ENCODE results near the gene UBE2G2.

UBE2G2 gene, protein sequence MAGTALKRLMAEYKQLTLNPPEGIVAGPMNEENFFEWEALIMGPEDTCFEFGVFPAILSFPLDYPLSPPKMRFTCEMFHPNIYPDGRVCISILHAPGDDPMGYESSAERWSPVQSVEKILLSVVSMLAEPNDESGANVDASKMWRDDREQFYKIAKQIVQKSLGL

DNA sequence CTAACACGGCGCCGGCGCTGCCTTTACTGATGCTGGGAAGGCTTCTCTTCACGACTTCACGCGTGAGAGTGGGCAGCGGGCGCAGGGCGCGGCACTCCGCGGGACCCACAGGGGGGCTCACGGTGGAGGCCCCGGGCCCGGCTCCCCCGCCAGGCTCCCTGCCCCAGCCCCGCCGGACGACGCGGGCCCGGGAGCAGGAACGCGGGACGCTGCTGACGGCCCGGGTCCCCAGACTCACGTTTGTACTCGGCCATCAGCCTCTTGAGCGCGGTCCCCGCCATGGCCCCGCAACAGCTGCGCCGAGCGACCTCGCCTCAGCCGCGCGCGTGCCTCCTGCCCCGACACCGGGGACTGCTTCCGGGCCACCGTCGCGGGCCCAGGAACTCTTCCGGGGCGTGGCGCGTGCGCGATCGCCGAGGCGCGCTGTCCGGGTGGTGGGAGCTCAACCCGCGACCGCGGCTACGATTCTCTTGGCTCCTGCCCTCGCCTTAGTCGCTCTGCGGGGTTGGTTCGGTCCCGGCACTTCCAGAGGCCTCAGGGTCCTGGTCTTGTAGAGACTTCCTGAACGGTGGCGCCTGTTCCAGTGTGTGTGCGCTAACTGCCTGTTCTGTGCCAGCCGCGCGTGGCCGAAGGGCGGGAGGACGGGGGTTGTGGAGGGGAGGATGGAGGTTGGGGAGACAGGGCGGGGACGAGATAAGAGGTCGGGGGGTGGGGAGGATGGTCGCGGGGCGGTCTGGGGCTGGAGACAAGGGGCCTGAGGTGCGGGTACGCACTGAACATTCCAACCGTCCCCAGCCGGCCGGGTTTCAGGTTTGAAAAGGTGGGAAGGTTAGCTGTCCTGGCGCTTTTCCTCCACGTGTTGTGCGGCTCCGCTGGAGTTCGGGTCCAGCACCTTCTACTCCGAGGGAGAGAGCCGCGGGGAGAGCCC, at the start of gene UBE2G2:
UBE2G2 (minus strand) TSS at position 353 of the 928 bp plus-strand sequence; CDS start at position 281, 72 bp downstream.
- in situ Hi-C loops (cut with MboI; ENCODE audit: low sequenced_read_pairs) = no loop called here

DNA sequence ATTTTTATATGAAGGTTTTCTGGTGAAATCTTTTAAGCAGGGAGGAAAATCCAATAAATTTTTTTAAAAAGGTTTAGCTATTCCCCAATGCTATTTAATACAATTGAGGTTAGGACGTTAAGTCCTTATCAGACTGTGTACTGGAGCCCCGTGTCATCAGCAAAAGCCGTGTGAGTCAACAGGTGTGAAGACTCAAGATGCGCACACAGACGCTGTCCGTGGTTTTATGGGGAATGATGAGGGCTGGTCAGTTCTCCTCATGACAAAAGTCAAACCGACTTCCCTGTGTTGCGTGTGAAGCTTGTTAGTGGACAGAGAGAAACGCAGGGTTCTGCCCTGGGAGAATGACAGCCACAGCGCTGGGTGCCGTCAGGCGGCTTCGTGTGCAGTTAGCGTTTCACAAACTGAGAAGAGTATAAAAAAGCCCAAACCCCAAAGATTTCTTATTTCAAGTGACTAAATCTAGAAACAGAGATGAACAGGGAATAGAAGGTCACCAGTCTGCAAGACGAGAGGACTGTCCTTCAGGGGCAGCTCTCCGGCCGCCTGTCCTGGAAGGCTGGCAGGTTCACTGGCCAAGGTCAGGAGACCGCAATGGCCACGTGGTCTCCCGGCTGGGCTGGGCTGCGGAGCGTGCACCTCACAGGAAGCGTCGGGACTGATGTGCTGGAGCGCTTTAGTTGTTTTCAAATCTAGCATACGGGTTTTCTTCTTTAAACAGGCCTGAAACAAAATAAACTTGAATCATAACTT, 49.5 kb upstream of the UBE2G2 start:
- in situ Hi-C loops (cut with MboI; ENCODE audit: low sequenced_read_pairs) = no loop called here

DNA sequence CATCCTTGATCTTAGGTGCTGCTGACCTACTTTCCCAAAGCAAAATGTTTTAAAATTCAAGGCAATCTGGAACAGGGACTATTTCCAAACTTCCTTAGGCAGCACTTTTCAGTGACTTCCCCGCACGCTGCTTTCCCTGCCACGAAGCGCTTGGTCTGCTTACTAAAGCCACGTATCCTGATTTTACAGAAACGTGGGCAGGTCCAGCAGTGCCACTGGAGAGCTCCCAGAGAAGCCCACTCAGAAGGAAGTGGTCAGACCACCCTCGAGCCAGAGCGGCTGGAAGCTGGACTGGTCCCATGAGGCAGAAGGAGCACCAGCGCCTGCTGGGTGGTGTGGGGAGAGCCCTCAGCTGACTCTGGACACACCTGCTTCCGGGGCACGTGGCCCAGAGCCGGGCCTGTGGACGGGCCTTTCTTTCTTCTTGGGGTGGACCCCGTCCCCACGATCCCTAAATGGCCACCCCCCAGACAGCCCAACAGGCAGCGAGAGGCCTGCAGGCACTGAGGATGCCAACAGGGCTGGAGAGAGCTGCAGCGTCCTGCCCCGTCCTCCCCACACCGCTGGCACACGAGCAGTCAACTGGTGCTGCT, 48.7 kb upstream of the UBE2G2 start:
- in situ Hi-C loops (cut with MboI; ENCODE audit: low sequenced_read_pairs) = no loop called here

DNA sequence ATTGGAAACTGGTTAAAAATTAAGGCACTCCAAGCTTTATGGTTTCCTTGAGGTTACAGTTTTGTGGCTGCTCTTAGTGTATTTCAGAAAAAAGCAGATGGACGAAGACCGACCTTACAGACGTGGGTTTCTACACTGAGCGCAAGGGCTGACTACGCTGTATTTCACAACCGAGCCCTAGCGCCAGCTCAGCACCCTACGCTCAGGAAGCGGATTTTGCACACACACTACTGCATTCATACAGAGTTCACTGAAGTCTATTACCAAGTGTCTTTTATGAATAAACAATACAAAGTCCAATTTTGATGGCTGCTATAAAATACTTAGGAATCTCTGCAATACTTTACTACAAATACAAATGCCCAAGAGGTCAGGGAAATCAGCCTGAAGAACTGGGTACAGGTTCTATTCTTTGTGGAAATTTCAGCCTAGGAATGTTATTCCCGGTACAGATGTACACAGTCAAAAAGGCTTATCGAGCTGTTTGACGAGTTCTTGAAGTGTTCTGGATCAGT, 48.1 kb upstream of the UBE2G2 start:
- in situ Hi-C loops (cut with MboI; ENCODE audit: low sequenced_read_pairs) = no loop called here

DNA sequence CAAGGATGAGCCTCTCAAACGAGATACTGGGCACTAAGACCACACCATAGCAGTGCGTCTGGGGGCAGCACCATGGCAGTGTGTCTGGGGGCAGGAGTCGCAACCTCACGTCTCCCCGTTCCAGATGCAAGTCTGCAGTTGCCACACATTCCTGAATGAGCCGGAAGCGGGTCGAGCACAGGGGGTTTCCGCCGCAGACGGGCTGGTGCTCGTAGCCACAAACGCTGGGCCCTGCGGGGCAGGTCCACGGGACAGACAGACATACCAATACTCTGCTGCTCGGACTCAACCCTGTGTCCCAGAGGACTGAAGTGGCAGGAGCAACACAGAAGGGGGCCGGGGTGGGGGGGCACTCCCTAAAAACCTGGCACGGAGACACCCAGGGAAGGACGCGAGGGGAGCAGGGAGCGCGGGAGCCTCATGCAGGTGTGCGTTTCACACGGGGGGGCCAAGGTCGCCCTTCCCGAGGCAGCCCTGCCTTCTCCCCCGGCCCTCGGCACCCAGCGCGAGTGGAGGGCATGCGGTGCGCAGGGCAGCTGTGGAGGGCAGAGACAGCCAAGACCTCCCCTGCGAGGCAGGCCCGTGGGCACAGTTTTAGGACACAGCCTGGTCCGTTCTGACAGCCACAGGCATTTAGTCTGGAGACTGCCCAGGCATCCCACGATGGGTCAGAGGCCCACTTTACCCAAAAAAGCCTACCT, 47.4 kb upstream of the UBE2G2 start:
- in situ Hi-C loops (cut with MboI; ENCODE audit: low sequenced_read_pairs) = no loop called here

DNA sequence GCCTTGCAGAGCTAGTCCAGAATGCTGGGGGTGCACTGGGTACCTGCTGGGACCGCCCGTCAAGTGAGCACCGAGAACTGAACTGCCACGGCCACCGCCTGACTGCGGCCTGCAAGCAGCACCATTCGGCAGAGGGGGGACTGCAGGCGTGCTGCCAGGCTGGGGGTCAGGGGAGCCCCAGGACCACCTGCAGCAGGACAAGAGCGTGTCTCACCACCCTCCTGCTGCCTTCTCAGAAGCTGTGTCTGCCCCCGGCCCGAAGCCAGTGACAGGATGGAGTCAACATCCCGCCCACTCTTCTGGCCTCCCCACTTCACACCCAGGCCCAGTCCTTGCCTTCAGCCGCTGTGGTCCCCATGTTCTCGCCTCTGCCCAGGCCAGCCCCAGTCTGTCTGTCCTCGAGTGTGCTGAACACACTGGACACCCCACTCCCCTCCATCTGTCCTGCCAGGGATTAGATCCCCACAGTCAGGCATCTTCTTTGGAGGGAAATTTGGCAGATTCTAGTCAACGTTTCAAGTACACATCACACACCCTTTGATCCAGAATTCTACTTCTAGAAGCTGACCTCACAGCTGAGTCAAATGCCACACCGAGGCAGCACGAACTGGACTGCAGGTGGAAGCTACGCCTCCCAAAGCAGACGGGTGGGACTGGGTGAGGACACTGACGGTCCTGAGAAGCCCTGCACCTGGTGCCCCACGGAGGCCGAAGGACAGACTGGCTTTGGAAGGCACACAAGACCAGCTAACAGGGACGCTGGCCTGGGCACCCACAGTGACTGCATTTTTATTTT, 45.8 kb upstream of the UBE2G2 start:
- in situ Hi-C loops (cut with MboI; ENCODE audit: low sequenced_read_pairs) = no loop called here

DNA sequence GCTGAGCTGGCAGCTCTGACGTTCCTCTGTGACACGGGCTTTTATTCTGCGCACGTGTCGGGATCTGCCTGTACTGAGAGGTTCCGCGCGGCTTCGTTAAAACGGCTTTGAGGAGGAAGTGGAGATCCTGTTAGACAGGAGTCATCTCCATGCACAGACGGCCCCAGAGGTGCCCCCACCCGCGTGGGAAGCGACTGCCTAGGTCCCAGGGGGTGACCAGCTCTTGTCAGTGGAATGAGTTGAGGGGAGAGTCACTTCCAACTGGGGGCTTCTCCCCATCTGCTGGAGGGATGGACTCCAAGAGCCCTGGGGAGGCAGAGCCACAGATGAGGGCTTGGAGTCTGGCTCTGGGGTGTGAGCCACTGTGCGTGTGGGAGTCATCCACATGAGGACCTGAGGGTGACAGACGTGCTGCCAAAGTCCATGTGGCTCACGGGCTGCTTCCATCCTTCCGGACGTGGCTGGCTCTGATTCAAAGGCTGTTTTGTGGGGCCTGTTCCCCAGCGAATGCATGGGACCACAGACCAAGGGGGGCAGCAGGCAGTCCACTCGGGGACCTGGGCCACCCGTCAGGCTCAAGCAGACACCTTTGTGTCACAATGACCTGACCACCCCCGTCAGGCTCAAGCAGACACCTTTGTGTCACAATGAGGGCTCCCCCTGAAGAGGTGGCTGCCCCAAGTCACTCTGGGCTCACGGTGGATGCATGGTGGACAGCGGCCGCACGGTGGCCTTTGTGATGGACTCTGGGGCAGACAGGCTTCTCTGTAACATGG, 45.1 kb upstream of the UBE2G2 start:
- in situ Hi-C loops (cut with MboI; ENCODE audit: low sequenced_read_pairs) = no loop called here

DNA sequence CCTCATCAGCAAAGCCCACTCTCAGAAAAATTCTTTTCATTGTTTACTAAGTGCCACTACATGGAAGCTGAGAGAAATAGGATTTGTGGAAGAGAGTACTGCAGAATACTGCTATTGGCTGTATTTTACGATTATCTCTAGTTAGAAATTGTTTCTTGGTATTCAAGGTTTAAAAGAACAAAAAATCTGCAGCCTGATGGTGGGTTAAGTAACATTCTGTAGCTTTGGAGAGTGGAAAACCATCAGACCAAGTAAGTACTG, 44.5 kb upstream of the UBE2G2 start:
- in situ Hi-C loops (cut with MboI; ENCODE audit: low sequenced_read_pairs) = no loop called here

DNA sequence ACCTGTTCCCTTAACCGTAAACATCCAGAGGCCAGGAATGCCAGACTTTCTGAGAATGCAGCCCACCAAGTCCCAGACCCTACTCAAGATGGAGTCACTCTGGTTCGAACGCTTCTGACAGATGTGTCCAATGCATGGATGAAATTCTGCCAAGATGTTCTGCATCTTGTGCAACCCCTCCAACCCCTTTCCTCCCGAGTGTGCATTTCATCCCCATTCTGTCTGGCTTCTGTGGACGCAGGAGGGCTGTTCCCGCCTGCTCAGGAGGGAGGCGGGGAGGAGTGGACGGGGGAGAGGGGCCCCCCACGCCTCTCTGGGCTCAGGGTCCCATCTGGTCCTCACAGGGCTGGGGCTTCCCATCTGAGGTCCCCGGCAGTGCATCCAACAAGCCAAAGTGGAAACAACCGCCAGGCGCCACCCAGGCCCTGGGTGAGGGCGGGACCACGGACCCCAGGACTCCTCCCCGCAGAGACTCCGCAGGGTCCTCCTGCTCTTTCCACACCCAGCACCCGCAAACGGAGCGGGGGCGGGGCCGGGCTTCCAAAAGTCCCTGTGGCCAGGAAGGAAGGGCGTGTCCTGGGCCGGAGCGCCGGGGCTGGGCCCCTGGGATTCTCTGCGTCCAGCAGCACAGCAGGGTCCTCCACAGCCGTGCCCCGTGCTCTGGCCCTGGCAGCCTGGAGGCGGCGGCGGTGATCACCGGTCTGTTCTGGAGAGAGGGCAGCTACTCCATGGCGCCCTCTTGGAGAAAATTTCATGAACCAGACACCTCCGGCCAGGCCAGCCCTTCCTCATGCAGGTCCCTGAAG, 44.0 kb upstream of the UBE2G2 start:
- in situ Hi-C loops (cut with MboI; ENCODE audit: low sequenced_read_pairs) = no loop called here

DNA sequence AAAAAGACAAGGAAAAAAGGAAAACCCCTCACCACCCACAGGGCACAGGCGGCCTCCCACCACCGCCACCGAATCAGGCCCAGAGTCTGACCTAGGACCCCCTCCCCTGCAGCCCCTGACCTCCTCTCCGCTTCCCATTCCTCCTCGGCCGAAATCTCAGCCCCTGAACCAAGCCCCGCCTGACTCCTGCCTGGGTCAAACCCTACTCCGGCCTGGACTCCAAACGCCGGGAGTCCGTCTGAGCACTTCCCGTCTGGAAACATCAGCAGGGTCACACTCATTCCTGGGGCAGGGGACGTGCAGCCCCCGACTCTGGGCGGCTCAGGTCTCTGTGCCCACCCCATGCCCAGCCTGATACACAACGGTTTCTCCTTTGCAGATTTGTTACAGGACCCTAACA, 42.6 kb upstream of the UBE2G2 start:
- in situ Hi-C loops (cut with MboI; ENCODE audit: low sequenced_read_pairs) = no loop called here

DNA sequence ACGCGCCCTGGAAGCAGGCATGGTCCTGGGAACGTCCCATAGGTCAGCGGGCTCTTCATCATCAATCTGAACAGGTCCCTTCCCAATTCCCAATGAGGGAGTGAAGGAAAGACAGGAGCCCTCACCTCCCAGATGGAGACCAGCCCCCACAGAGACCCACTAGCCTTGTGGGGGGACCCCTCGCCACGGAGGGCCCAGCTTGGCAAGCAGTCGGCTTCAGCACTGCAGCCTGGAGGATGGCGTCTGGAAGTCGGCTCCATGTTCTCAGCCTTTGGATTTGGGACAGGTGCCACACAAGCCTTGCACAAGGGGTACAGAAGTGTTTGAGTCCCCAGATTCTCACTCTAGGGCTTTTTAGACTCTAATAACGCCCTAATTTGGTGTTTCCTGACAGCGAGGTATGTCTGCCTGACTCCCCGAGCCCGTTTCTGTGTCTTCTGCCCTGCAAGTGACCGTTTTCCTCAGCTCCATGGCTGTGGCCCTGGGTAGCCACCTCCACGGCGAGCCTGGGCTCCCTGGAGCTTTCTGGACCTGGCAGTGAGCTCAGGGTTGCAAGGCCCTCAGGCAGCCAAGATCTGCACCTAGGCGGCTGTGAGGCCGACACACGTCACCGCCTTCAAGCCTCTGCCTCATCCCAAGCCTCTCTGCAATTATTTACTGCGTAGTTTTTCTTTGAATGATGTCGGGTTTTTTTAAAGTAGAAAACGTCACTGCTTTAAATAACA, 41.3 kb upstream of the UBE2G2 start:
- in situ Hi-C loops (cut with MboI; ENCODE audit: low sequenced_read_pairs) = no loop called here

DNA sequence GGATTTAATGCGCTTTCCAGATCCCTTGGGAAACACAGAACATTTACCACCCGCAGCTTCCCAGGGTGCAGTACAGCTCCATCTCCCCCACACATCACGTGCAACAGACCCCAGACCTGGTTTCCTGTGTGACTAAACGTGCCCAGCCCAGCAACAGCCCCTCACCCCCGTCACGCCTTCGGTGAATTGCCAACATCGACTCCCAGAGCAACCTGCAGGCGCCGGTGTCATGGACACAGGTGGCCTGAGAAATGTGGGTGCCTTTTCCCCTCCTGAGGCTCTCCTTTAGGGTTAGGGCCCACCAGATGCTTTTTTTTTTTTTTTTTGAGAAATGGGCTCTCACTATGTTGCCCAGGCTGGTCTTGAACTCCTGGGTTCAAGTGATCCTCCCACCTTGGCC, 40.5 kb upstream of the UBE2G2 start:
- in situ Hi-C loops (cut with MboI; ENCODE audit: low sequenced_read_pairs) = no loop called here

DNA sequence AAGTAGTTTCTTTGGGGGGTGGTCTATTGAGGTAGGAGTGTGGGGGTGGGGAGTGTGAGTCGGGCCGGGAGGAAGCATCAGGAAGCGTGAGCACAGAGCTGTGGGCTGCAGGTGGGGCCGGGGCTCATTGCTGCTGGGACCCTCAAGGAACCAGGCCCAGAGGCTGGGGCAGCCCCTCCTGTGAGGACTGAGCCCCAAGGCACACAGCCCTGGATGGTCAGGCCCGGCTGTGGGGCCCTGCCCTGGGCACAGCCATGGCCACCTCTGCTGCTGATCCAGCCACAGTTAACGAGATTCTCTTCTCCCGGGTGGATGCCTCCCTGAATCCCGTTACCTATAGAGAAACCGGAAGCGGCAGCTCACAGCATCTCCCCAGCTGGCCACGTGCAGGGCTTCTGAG, 39.2 kb upstream of the UBE2G2 start:
- in situ Hi-C loops (cut with MboI; ENCODE audit: low sequenced_read_pairs) = no loop called here

DNA sequence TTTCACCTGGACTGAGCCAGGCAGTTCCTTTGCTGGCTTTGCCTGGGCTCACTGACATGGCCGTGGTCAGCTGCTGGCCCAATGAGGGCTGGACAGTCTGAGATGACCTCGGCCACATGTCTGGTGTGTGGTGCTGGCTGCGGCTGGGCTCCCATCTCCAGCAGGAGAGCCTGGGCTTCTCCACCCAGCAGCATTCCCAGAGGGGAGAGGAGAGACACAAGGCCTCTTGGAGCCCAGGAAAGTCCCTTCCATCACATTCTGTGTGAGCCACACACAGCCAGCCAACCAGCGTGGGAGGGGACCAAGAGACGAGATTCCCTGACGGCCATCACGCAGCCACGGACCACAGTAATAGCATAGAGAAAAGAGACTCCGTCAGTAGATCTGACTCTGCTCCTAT, 37.3 kb upstream of the UBE2G2 start:
- in situ Hi-C loops (cut with MboI; ENCODE audit: low sequenced_read_pairs) = no loop called here

DNA sequence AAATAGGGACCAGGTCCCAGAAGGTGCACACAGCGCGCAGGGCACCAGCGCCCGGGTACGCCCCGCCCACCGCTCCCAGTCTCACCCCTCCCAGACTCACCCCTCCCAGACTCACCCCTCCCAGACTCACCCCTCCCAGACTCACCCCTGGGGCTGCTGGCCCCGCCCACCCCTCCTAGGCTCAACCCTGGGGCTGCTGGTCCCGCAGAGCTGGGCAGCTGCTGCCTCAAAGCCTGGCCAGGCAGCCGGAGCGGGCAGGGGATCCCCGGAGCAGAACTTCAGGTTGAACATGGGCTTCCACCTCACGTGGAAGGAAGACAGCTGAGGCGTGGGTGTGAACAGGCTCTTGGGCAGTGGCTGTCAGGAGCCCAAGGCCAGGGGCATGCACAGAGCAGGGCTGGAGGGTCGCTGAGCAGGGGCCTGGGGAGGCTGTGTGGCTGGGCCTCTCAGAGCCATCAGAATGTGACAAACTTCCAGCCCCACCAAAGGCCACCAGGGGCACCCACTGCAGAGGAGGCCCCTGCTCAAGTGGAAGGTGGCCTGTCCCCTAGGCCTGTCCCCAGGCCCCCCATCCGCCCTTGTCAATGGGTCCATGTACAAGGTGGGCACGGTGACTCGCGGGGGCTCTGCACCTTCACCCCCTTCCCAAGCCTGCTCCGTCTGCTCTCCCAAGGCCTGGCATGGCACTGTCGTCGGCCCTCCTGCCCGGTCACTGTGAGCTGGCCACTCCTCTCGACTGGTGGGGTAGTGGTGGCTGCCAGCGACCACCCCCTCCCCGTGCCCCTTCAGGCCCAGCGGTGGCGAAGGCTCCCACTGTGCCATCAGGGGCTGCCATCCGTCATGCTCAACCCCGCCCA, 36.6 kb upstream of the UBE2G2 start:
- in situ Hi-C loops (cut with MboI; ENCODE audit: low sequenced_read_pairs) = no loop called here

DNA sequence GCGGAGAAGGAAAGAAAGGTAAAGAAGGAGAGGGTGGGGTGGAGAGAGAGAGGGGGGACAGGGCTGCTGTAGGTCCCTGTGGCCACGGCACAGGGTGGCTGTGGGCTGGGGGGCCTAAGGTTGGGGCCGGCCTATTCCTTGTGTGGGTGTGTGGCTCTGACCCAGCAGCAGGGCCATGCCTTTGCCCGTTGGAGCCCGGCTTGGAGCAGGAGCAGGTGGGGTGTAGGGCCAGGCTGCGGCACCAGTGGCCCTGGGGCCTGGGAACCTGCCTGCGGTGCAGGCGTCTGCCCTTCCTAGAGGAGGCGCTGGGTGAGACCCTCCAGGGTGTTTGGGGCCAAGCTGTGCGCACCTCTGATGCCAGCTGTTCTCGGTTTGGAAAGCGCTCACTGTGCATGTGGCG, 35.9 kb upstream of the UBE2G2 start:
- in situ Hi-C loops (cut with MboI; ENCODE audit: low sequenced_read_pairs) = no loop called here

Measured in hTERT RPE-1 (cell line).